ENCODE results near the gene EIF4EBP3.
A peak's percentile ranks its signal among the peaks of the same experiment; 100 is the strongest.

Gene EIF4EBP3

GRCh38 chr5:140563596-140563995, 16.1 kb downstream of the EIF4EBP3 start:
- intact Hi-C loops (cut with micrococcal nuclease): no loop called here
- Mint-ChIP-seq H3K4me3 (peak overlapping the region; percentile 96), H3K9me3 (no peaks in the 10 kb centered on the region), H3K4me1 (ENCODE audit: low read depth) (peaks cover 60% of the 10 kb centered on the region), H3K27ac (peak overlapping the region; percentile 97), H3K27me3 (no peaks in the 10 kb centered on the region), H3K36me3 (ENCODE audit: low read depth) (peaks cover 67% of the 10 kb centered on the region)

GRCh38 chr5:140564196-140565023, 16.9 kb downstream of the EIF4EBP3 start, which contains the start of the genes APBB3 and SLC35A4:
TSS of gene APBB3 (minus strand) at chr5:140564598. CDS start at chr5:140564245, 353 bp downstream.
TSS of gene SLC35A4 (plus strand) at chr5:140564828. CDS start at chr5:140567170, 2,342 bp downstream.
- intact Hi-C loops (cut with micrococcal nuclease): loop anchor here (1.0 to 2.0 kb wide), 2 partner anchors 17 to 74 kb away; partner anchors contain the start of genes EIF4EBP3 and TMCO6
- Mint-ChIP-seq H3K36me3 (ENCODE audit: low read depth) (peaks cover 70% of the 10 kb centered on the region), H3K4me1 (ENCODE audit: low read depth) (peaks cover 63% of the 10 kb centered on the region), H3K27me3 (no peaks in the 10 kb centered on the region), H3K9me3 (no peaks in the 10 kb centered on the region), H3K4me3 (peak within 1 kb of the TSS; percentile 96), H3K27ac (peak within 1 kb of the TSS; percentile 97)

GRCh38 chr5:140565024-140565779, 17.7 kb downstream of the EIF4EBP3 start:
- intact Hi-C loops (cut with micrococcal nuclease): loop anchor here (2.0 kb wide), 1 partner anchor 74 kb away; the partner anchor contains the start of gene TMCO6
- peak overlapping the region; percentile 97 for H3K27ac Mint-ChIP-seq
- H3K27me3 Mint-ChIP-seq: no peaks in the 10 kb centered on the region
- H3K9me3 Mint-ChIP-seq: no peaks in the 10 kb centered on the region
- peaks cover 65% of the 10 kb centered on the region for H3K36me3 Mint-ChIP-seq (ENCODE audit: low read depth)
- peak overlapping the region; percentile 96 for H3K4me3 Mint-ChIP-seq
- H3K4me1 Mint-ChIP-seq (ENCODE audit: low read depth): peaks cover 67% of the 10 kb centered on the region

GRCh38 chr5:140565780-140566095, 18.3 kb downstream of the EIF4EBP3 start:
- H3K9me3 Mint-ChIP-seq: no peaks in the 10 kb centered on the region
- peaks cover 70% of the 10 kb centered on the region for H3K4me1 Mint-ChIP-seq (ENCODE audit: low read depth)
- H3K36me3 Mint-ChIP-seq (ENCODE audit: low read depth): peaks cover 65% of the 10 kb centered on the region
- peak overlapping the region; percentile 97 for H3K27ac Mint-ChIP-seq
- H3K27me3 Mint-ChIP-seq: no peaks in the 10 kb centered on the region
- peak overlapping the region; percentile 96 for H3K4me3 Mint-ChIP-seq
- intact Hi-C loops (cut with micrococcal nuclease): loop anchor here (2.0 kb wide), 1 partner anchor 73 kb away; the partner anchor contains the start of gene TMCO6

GRCh38 chr5:140566665-140567064, 19.2 kb downstream of the EIF4EBP3 start:
- Mint-ChIP-seq H3K4me3 (no peak overlapping the region), H3K27ac (peak overlapping the region; percentile 1), H3K4me1 (ENCODE audit: low read depth) (peaks cover 70% of the 10 kb centered on the region), H3K36me3 (ENCODE audit: low read depth) (peaks cover 62% of the 10 kb centered on the region), H3K9me3 (no peaks in the 10 kb centered on the region), H3K27me3 (no peaks in the 10 kb centered on the region)
- intact Hi-C loops (cut with micrococcal nuclease): no loop called here

GRCh38 chr5:140567136-140567818, 19.8 kb downstream of the EIF4EBP3 start:
- Mint-ChIP-seq H3K4me3 (no peak overlapping the region), H3K9me3 (no peaks in the 10 kb centered on the region), H3K27me3 (no peaks in the 10 kb centered on the region)

GRCh38 chr5:140567871-140568270, 20.4 kb downstream of the EIF4EBP3 start:
- peaks cover 58% of the 10 kb centered on the region for H3K36me3 Mint-ChIP-seq (ENCODE audit: low read depth)
- intact Hi-C loops (cut with micrococcal nuclease): no loop called here
- no peak overlapping the region for H3K27ac Mint-ChIP-seq
- peaks cover 70% of the 10 kb centered on the region for H3K4me1 Mint-ChIP-seq (ENCODE audit: low read depth)
- no peaks in the 10 kb centered on the region for H3K27me3 Mint-ChIP-seq
- no peaks in the 10 kb centered on the region for H3K9me3 Mint-ChIP-seq
- H3K4me3 Mint-ChIP-seq: no peak overlapping the region

More at GRCh38 chr5:140567136-140567818, 19.8 kb downstream of the EIF4EBP3 start:
- peak overlapping the region; percentile 1 for H3K27ac Mint-ChIP-seq
- intact Hi-C loops (cut with micrococcal nuclease): no loop called here
- H3K4me1 Mint-ChIP-seq (ENCODE audit: low read depth): peaks cover 70% of the 10 kb centered on the region
- H3K36me3 Mint-ChIP-seq (ENCODE audit: low read depth): peaks cover 58% of the 10 kb centered on the region

GRCh38 chr5:140568443-140569063, 21.1 kb downstream of the EIF4EBP3 start:
- Mint-ChIP-seq H3K4me1 (ENCODE audit: low read depth) (peaks cover 65% of the 10 kb centered on the region), H3K27ac (peak overlapping the region; percentile 84), H3K4me3 (peak overlapping the region; percentile 22)

GRCh38 chr5:140569197-140569596, 21.7 kb downstream of the EIF4EBP3 start:
- Mint-ChIP-seq H3K4me1 (ENCODE audit: low read depth) (peaks cover 64% of the 10 kb centered on the region), H3K4me3 (peak overlapping the region; percentile 35)
- intact Hi-C loops (cut with micrococcal nuclease): no loop called here

More at GRCh38 chr5:140568443-140569063, 21.1 kb downstream of the EIF4EBP3 start:
- intact Hi-C loops (cut with micrococcal nuclease): no loop called here
- no peaks in the 10 kb centered on the region for H3K9me3 Mint-ChIP-seq
- H3K27me3 Mint-ChIP-seq: no peaks in the 10 kb centered on the region
- H3K36me3 Mint-ChIP-seq (ENCODE audit: low read depth): peaks cover 58% of the 10 kb centered on the region

GRCh38 chr5:140570058-140570457, 22.6 kb downstream of the EIF4EBP3 start:
- no peak overlapping the region for H3K4me3 Mint-ChIP-seq
- H3K27me3 Mint-ChIP-seq: no peaks in the 10 kb centered on the region
- intact Hi-C loops (cut with micrococcal nuclease): no loop called here
- H3K27ac Mint-ChIP-seq: peak overlapping the region; percentile 84
- no peaks in the 10 kb centered on the region for H3K9me3 Mint-ChIP-seq
- H3K4me1 Mint-ChIP-seq (ENCODE audit: low read depth): peaks cover 65% of the 10 kb centered on the region
- H3K36me3 Mint-ChIP-seq (ENCODE audit: low read depth): peaks cover 51% of the 10 kb centered on the region

More at GRCh38 chr5:140569197-140569596, 21.7 kb downstream of the EIF4EBP3 start:
- Mint-ChIP-seq H3K9me3 (no peaks in the 10 kb centered on the region), H3K36me3 (ENCODE audit: low read depth) (peaks cover 58% of the 10 kb centered on the region), H3K27ac (peak overlapping the region; percentile 84), H3K27me3 (no peaks in the 10 kb centered on the region)

- H3K4me3 Mint-ChIP-seq: no peak overlapping the region
- peaks cover 47% of the 10 kb centered on the region for H3K36me3 Mint-ChIP-seq (ENCODE audit: low read depth)
- no peaks in the 10 kb centered on the region for H3K9me3 Mint-ChIP-seq
- intact Hi-C loops (cut with micrococcal nuclease): no loop called here
- H3K27me3 Mint-ChIP-seq: no peaks in the 10 kb centered on the region
- H3K27ac Mint-ChIP-seq: peak overlapping the region; percentile 84
- H3K4me1 Mint-ChIP-seq (ENCODE audit: low read depth): peaks cover 65% of the 10 kb centered on the region
Observed at GRCh38 chr5:140570488-140570887, 23.0 kb downstream of the EIF4EBP3 start.

- H3K27me3 Mint-ChIP-seq: no peaks in the 10 kb centered on the region
- peak overlapping the region; percentile 28 for H3K27ac Mint-ChIP-seq
- H3K4me1 Mint-ChIP-seq (ENCODE audit: low read depth): peaks cover 65% of the 10 kb centered on the region
- intact Hi-C loops (cut with micrococcal nuclease): no loop called here
- H3K36me3 Mint-ChIP-seq (ENCODE audit: low read depth): peaks cover 42% of the 10 kb centered on the region
- no peak overlapping the region for H3K4me3 Mint-ChIP-seq
- no peaks in the 10 kb centered on the region for H3K9me3 Mint-ChIP-seq
Observed at GRCh38 chr5:140571105-140571504, 23.6 kb downstream of the EIF4EBP3 start.

GRCh38 chr5:140573683-140574082, 26.2 kb downstream of the EIF4EBP3 start:
- intact Hi-C loops (cut with micrococcal nuclease): no loop called here
- no peaks in the 10 kb centered on the region for H3K27me3 Mint-ChIP-seq
- H3K9me3 Mint-ChIP-seq: no peaks in the 10 kb centered on the region
- no peak overlapping the region for H3K4me3 Mint-ChIP-seq
- peaks cover 16% of the 10 kb centered on the region for H3K36me3 Mint-ChIP-seq (ENCODE audit: low read depth)
- H3K4me1 Mint-ChIP-seq (ENCODE audit: low read depth): peaks cover 50% of the 10 kb centered on the region
- peak overlapping the region; percentile 37 for H3K27ac Mint-ChIP-seq
